ENCODE data around the gene MBD5.

GRCh38 chr2:148479398-148479797 is 458.5 kb downstream of the MBD5 start:
- no peak for TF ChIP-seq FOXM1 (IDR thresholded peaks at IDR 0.05; ENCODE audit: borderline replicate concordance, low read depth)
- no peak for TF ChIP-seq MAX (IDR thresholded peaks at IDR 0.05)
- no peak for TF ChIP-seq TAF1 (IDR thresholded peaks at IDR 0.05; ENCODE audit: low read depth)
- no peak for TF ChIP-seq EP300 (IDR thresholded peaks at IDR 0.05; ENCODE audit: borderline replicate concordance)
